IMR-90 (cell line): ENCODE measurements around the gene NPAS3.

Source experiments
- CHD1 ChIP-seq: IDR thresholded peaks from 2 replicates; pipeline ENCODE4 v1.6.1; 2012; ENCODE audit warnings: low read depth, low read length, improper control_type of control experiment
- NFE2L2 ChIP-seq: fragments of 150-350 bp; IDR thresholded peaks from 2 replicates; pipeline ENCODE4 v1.6.1; 2016; ENCODE audit warnings: low read depth, mild to moderate bottlenecking, low read length
- POLR2A ChIP-seq: IDR thresholded peaks from 2 replicates; pipeline ENCODE4 v1.6.1; 2012; ENCODE audit warnings: mild to moderate bottlenecking, low read depth, low read length
- RAD21 ChIP-seq: IDR thresholded peaks from 2 replicates; pipeline ENCODE4 v1.6.1; 2012; ENCODE audit warnings: low read length, improper control_type of control experiment
- RFX5 ChIP-seq: IDR thresholded peaks from 2 replicates; pipeline ENCODE4 v1.8.0; 2012; ENCODE audit warnings: low read depth, mild to moderate bottlenecking, low read length, moderate library complexity
- TF ChIP-seq, protein P1 (sequence below): conservative IDR thresholded peaks from 2 replicates; pipeline ENCODE4 v1.5.1; 2012; ENCODE audit warnings: mild to moderate bottlenecking, low read depth, low read length, improper control_type of control experiment
- TF ChIP-seq, protein P2 (sequence below): fragments of 150-350 bp; IDR thresholded peaks from 2 replicates; pipeline ENCODE4 v1.6.1; 2016; ENCODE audit warnings: low read depth, mild to moderate bottlenecking, low read length, moderate library complexity, borderline replicate concordance

DNA sequence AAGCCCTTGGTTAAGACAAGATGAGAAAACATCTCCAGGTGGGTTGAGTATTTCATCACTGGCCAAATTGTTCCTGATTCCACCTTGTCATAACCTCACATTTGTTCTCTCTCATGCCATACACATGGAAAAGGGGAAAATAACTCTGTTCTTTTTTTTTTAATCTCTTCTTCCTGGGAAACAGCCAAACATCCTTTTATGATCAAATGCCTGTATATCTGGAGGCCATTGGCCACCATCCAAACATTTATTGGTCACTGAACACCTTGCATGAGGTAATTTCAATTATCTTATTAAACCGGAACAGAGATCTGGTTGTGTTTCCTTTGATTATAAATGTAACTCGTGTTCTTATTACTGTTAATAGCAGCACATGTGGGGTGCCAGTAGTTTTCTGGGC, 469.6 kb downstream of the NPAS3 start:
- TF ChIP-seq, protein P1, sequence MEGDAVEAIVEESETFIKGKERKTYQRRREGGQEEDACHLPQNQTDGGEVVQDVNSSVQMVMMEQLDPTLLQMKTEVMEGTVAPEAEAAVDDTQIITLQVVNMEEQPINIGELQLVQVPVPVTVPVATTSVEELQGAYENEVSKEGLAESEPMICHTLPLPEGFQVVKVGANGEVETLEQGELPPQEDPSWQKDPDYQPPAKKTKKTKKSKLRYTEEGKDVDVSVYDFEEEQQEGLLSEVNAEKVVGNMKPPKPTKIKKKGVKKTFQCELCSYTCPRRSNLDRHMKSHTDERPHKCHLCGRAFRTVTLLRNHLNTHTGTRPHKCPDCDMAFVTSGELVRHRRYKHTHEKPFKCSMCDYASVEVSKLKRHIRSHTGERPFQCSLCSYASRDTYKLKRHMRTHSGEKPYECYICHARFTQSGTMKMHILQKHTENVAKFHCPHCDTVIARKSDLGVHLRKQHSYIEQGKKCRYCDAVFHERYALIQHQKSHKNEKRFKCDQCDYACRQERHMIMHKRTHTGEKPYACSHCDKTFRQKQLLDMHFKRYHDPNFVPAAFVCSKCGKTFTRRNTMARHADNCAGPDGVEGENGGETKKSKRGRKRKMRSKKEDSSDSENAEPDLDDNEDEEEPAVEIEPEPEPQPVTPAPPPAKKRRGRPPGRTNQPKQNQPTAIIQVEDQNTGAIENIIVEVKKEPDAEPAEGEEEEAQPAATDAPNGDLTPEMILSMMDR, result no peak
- TF ChIP-seq CHD1 (no peak), RFX5 (no peak), POLR2A (no peak), NFE2L2 (no peak), RAD21 (no peak)
- TF ChIP-seq, protein P2, sequence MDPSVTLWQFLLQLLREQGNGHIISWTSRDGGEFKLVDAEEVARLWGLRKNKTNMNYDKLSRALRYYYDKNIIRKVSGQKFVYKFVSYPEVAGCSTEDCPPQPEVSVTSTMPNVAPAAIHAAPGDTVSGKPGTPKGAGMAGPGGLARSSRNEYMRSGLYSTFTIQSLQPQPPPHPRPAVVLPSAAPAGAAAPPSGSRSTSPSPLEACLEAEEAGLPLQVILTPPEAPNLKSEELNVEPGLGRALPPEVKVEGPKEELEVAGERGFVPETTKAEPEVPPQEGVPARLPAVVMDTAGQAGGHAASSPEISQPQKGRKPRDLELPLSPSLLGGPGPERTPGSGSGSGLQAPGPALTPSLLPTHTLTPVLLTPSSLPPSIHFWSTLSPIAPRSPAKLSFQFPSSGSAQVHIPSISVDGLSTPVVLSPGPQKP, result no peak
